Liver (tissue), 3 donors: ENCODE measurements around the gene ZNF618.

Source experiments
- ATF3 ChIP-seq: IDR thresholded peaks from 2 replicates; pipeline ENCODE4 v1.6.1; 2016; ENCODE audit warnings: antibody characterized with exemption
- FOXA1 ChIP-seq: IDR thresholded peaks from 2 replicates; pipeline ENCODE4 v1.6.1; 2016; ENCODE audit warnings: antibody characterized with exemption
- HNF4G ChIP-seq: IDR thresholded peaks from 2 replicates; pipeline ENCODE4 v1.6.1; 2016; ENCODE audit warnings: antibody characterized with exemption
- TF ChIP-seq, protein P1 (sequence below): fragments of 150-350 bp; IDR thresholded peaks from 2 replicates; pipeline ENCODE4 v1.5.1; 2017; ENCODE audit warnings: improper control_type of control experiment, low read depth, low read length; ENCODE audit not compliant: missing input control
- TF ChIP-seq, protein P2 (sequence below): IDR thresholded peaks from 2 replicates; pipeline ENCODE4 v1.6.1; 2016; ENCODE audit warnings: antibody characterized with exemption
- donor health status: healthy.
- donor health status: healthy.

DNA sequence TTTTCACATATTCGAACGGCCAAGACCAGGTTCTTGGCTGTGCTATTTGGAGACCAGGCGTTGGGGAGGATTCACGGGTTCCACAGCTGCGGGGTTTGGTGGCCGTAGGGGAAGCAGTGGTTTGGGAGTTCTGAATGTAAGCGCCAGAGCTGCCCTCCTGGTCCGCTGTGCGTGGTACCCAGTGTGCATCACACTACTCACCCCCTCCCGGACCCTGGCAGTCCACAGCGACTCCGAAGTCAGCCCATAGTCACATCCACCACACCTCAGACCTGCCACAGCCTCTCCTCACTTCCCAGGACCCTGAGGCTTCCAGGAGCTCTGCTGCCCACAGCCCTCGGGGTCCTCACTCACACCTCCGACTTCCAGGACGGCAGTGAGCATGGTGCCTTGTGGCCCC lies 175.2 kb downstream of the ZNF618 start:
- no peak for TF ChIP-seq ATF3
- TF ChIP-seq, protein P1, sequence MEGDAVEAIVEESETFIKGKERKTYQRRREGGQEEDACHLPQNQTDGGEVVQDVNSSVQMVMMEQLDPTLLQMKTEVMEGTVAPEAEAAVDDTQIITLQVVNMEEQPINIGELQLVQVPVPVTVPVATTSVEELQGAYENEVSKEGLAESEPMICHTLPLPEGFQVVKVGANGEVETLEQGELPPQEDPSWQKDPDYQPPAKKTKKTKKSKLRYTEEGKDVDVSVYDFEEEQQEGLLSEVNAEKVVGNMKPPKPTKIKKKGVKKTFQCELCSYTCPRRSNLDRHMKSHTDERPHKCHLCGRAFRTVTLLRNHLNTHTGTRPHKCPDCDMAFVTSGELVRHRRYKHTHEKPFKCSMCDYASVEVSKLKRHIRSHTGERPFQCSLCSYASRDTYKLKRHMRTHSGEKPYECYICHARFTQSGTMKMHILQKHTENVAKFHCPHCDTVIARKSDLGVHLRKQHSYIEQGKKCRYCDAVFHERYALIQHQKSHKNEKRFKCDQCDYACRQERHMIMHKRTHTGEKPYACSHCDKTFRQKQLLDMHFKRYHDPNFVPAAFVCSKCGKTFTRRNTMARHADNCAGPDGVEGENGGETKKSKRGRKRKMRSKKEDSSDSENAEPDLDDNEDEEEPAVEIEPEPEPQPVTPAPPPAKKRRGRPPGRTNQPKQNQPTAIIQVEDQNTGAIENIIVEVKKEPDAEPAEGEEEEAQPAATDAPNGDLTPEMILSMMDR, result no peak
- no peak for TF ChIP-seq HNF4G
- no peak for TF ChIP-seq FOXA1
- TF ChIP-seq, protein P2, sequence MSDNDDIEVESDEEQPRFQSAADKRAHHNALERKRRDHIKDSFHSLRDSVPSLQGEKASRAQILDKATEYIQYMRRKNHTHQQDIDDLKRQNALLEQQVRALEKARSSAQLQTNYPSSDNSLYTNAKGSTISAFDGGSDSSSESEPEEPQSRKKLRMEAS, result no peak
